K562 (cell line): ENCODE results near the gene PRUNE1.

ENCODE experiments used
- MAX ChIP-seq: sonication (generic); formaldehyde crosslinking; IDR thresholded peaks from 2 replicates; pipeline ENCODE4 v1.9.0; 2022; ENCODE audit warnings: mild to moderate bottlenecking, missing genetic modification reagents
- NRF1 ChIP-seq, 2 experiments: fragments of 450-650 bp; IDR thresholded peaks in 1 of 2; conservative IDR thresholded peaks in 1 of 2; 2 replicates each; pipeline ENCODE4 v1.6.1; 2014; ENCODE audit warnings: mild to moderate bottlenecking in 2 of 2
- PYGO2 ChIP-seq: fragments of 450-650 bp; IDR thresholded peaks from 2 replicates; pipeline ENCODE4 v1.6.1; 2016; ENCODE audit warnings: mild to moderate bottlenecking, missing genetic modification characterization, moderate library complexity, missing compliant biosample characterization
- SMAD3 ChIP-seq: fragments of 450-650 bp; formaldehyde crosslinking; conservative IDR thresholded peaks from 2 replicates; pipeline ENCODE4 v1.4.0; 2020; ENCODE audit warnings: mild to moderate bottlenecking
- TFE3 ChIP-seq: fragments of 450-650 bp; formaldehyde crosslinking; IDR thresholded peaks from 2 replicates; pipeline ENCODE4 v1.4.0; 2020; ENCODE audit warnings: mild to moderate bottlenecking, mixed read lengths
- ZFX ChIP-seq: sonication (generic); formaldehyde crosslinking; IDR thresholded peaks from 2 replicates; pipeline ENCODE4 v1.8.0; 2022; ENCODE audit warnings: mild to moderate bottlenecking, missing genetic modification reagents, moderate library complexity

- TF ChIP-seq SMAD3 (CRISPR knock-in tag) (no peak), MAX (CRISPR knock-in tag) (no peak), TFE3 (CRISPR knock-in tag) (no peak), NRF1 (conservative IDR thresholded peaks at IDR 0.05 in 1 of 2, IDR thresholded peaks at IDR 0.05 in 1 of 2) (no peak), PYGO2 (tag) (no peak), ZFX (no peak)
These were observed 28.8 kb downstream of the PRUNE1 start for GRCh38 chr1:151037032-151037431.
